ENCODE measurements around the gene PSAPL1. TPM values are rescaled to one million over a fixed set of nuclear protein-coding genes. Genes with fewer than 3 reads are reported as not detected.

Gene PSAPL1
- total RNA-seq, 1 experiment from 2014 or later: not detected

- Mint-ChIP-seq H3K27me3 (ENCODE audit: insufficient read depth, unreplicated experiment) (peaks cover 9% of the 10 kb centered on the region), H3K27ac (ENCODE audit: low read depth, unreplicated experiment) (no peak overlapping the region), H3K4me1 (ENCODE audit: insufficient read depth, unreplicated experiment) (no peaks in the 10 kb centered on the region), H3K36me3 (ENCODE audit: insufficient read depth, unreplicated experiment) (no peaks in the 10 kb centered on the region), H3K4me3 (ENCODE audit: unreplicated experiment) (no peak overlapping the region), H3K9me3 (ENCODE audit: unreplicated experiment) (no peaks in the 10 kb centered on the region)
- TF ChIP-seq, protein P1, sequence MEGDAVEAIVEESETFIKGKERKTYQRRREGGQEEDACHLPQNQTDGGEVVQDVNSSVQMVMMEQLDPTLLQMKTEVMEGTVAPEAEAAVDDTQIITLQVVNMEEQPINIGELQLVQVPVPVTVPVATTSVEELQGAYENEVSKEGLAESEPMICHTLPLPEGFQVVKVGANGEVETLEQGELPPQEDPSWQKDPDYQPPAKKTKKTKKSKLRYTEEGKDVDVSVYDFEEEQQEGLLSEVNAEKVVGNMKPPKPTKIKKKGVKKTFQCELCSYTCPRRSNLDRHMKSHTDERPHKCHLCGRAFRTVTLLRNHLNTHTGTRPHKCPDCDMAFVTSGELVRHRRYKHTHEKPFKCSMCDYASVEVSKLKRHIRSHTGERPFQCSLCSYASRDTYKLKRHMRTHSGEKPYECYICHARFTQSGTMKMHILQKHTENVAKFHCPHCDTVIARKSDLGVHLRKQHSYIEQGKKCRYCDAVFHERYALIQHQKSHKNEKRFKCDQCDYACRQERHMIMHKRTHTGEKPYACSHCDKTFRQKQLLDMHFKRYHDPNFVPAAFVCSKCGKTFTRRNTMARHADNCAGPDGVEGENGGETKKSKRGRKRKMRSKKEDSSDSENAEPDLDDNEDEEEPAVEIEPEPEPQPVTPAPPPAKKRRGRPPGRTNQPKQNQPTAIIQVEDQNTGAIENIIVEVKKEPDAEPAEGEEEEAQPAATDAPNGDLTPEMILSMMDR (IDR thresholded peaks at IDR 0.05; ENCODE audit: unreplicated experiment): no peak
- CTCF ChIA-PET: no interaction called here
- DNase-seq (ENCODE audit: unreplicated experiment): no peak
- POLR2A ChIA-PET: no interaction called here
- BruUV-seq (replicated peaks): no TSS peak
- intact Hi-C loops (cut with micrococcal nuclease): no loop called here
Observed at GRCh38 chr4:7477695-7478094, 43.0 kb upstream of the PSAPL1 start.

- intact Hi-C loops (cut with micrococcal nuclease): no loop called here
- POLR2A ChIA-PET: interaction anchor here (0.8 kb wide), 1 partner anchor 9 kb away, joined by 4 read pairs; no protein-coding TSS in a partner anchor
- Mint-ChIP-seq H3K4me1 (ENCODE audit: insufficient read depth, unreplicated experiment) (no peaks in the 10 kb centered on the region), H3K36me3 (ENCODE audit: insufficient read depth, unreplicated experiment) (no peaks in the 10 kb centered on the region), H3K4me3 (ENCODE audit: unreplicated experiment) (no peak overlapping the region), H3K27ac (ENCODE audit: low read depth, unreplicated experiment) (no peak overlapping the region), H3K27me3 (ENCODE audit: insufficient read depth, unreplicated experiment) (peaks cover 18% of the 10 kb centered on the region), H3K9me3 (ENCODE audit: unreplicated experiment) (no peaks in the 10 kb centered on the region)
- CTCF ChIA-PET: no interaction called here
- DNase-seq (ENCODE audit: unreplicated experiment): no peak
- TF ChIP-seq, protein P1 (IDR thresholded peaks at IDR 0.05; ENCODE audit: unreplicated experiment): no peak
- no TSS peak for BruUV-seq (replicated peaks)
Observed at GRCh38 chr4:7476820-7477219, 42.1 kb upstream of the PSAPL1 start.

GRCh38 chr4:7475207-7475606 is 40.5 kb upstream of the PSAPL1 start:
- Mint-ChIP-seq H3K9me3 (ENCODE audit: unreplicated experiment) (no peaks in the 10 kb centered on the region), H3K27me3 (ENCODE audit: insufficient read depth, unreplicated experiment) (peaks cover 34% of the 10 kb centered on the region), H3K4me3 (ENCODE audit: unreplicated experiment) (no peak overlapping the region), H3K27ac (ENCODE audit: low read depth, unreplicated experiment) (no peak overlapping the region), H3K36me3 (ENCODE audit: insufficient read depth, unreplicated experiment) (no peaks in the 10 kb centered on the region), H3K4me1 (ENCODE audit: insufficient read depth, unreplicated experiment) (no peaks in the 10 kb centered on the region)
- ChIA-PET CTCF (no interaction called here), POLR2A (no interaction called here)
- no TSS peak for BruUV-seq (replicated peaks)
- intact Hi-C loops (cut with micrococcal nuclease): no loop called here
- TF ChIP-seq, protein P1 (IDR thresholded peaks at IDR 0.05; ENCODE audit: unreplicated experiment): no peak
- DNase-seq (ENCODE audit: unreplicated experiment): no peak

DNA sequence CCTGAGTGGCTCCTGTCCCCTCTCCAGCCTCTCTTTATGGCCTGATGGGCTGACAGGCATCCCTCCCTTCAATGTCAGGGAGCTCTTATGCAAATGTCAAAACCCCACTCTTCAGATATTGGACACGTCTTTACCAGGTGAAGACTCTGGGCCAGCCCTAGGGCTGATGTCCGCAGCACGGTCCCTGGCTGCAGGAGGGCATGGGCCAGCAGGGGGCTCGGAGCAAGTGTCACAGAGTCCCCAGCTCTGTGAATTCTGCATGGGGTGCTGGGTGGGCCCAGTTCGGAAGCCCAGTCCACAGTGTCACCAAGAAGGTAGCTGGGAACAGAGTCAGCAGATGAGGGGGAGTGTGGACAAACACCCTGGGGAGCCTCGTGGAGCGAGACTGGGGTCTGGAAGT is 39.6 kb upstream of the PSAPL1 start:
- H3K9me3 Mint-ChIP-seq (ENCODE audit: unreplicated experiment): no peaks in the 10 kb centered on the region
- no peak overlapping the region for H3K4me3 Mint-ChIP-seq (ENCODE audit: unreplicated experiment)
- ChIA-PET CTCF (interaction anchor here (1.2 kb wide), 1 partner anchor 245 kb away, joined by 3 read pairs; no protein-coding TSS in a partner anchor), POLR2A (no interaction called here)
- peaks cover 43% of the 10 kb centered on the region for H3K27me3 Mint-ChIP-seq (ENCODE audit: insufficient read depth, unreplicated experiment)
- BruUV-seq (replicated peaks): no TSS peak
- TF ChIP-seq, protein P1 (IDR thresholded peaks at IDR 0.05; ENCODE audit: unreplicated experiment): no peak
- no peaks in the 10 kb centered on the region for H3K4me1 Mint-ChIP-seq (ENCODE audit: insufficient read depth, unreplicated experiment)
- H3K36me3 Mint-ChIP-seq (ENCODE audit: insufficient read depth, unreplicated experiment): no peaks in the 10 kb centered on the region
- no peak overlapping the region for H3K27ac Mint-ChIP-seq (ENCODE audit: low read depth, unreplicated experiment)
- no peak for DNase-seq (ENCODE audit: unreplicated experiment)
- intact Hi-C loops (cut with micrococcal nuclease): no loop called here
